PFSK-1 (cell line): ENCODE data around the gene RNF19B.

Source experiments
- FOXP2 ChIP-seq: optimal IDR thresholded peaks from 2 replicates; pipeline ENCODE3; 2011; ENCODE audit warnings: borderline replicate concordance, control low read depth, inconsistent platforms; ENCODE audit not compliant: insufficient read depth; ENCODE audit errors: extremely low read length, extremely low read depth
- POLR2AphosphoS5 ChIP-seq: IDR thresholded peaks from 2 replicates; pipeline ENCODE4 v1.6.1; 2012; ENCODE audit warnings: low read depth, mild to moderate bottlenecking, control low read depth, low read length, moderate library complexity
- SIN3A ChIP-seq: IDR thresholded peaks from 2 replicates; pipeline ENCODE4 v1.6.1; 2012; ENCODE audit warnings: mild to moderate bottlenecking, low read length, moderate library complexity, borderline replicate concordance; ENCODE audit not compliant: insufficient read depth
- TAF1 ChIP-seq: IDR thresholded peaks from 2 replicates; pipeline ENCODE4 v1.6.1; 2012; ENCODE audit warnings: low read length, control low read depth, borderline replicate concordance; ENCODE audit not compliant: insufficient read depth
- TF ChIP-seq, protein P1 (sequence below), 2 experiments: IDR thresholded peaks; 2 replicates each; pipeline versions ENCODE4 v1.6.1 to v1.8.0; 2011 to 2012; ENCODE audit warnings: low read depth in 2 of 2, low read length in 2 of 2, control low read depth in 1 of 2, inconsistent platforms in 1 of 2, mild to moderate bottlenecking in 1 of 2, moderate library complexity in 1 of 2; ENCODE audit not compliant: insufficient read depth in 1 of 2

GRCh38 chr1:33013791-33014190 is 49.2 kb upstream of the RNF19B start:
- TF ChIP-seq, protein P1, sequence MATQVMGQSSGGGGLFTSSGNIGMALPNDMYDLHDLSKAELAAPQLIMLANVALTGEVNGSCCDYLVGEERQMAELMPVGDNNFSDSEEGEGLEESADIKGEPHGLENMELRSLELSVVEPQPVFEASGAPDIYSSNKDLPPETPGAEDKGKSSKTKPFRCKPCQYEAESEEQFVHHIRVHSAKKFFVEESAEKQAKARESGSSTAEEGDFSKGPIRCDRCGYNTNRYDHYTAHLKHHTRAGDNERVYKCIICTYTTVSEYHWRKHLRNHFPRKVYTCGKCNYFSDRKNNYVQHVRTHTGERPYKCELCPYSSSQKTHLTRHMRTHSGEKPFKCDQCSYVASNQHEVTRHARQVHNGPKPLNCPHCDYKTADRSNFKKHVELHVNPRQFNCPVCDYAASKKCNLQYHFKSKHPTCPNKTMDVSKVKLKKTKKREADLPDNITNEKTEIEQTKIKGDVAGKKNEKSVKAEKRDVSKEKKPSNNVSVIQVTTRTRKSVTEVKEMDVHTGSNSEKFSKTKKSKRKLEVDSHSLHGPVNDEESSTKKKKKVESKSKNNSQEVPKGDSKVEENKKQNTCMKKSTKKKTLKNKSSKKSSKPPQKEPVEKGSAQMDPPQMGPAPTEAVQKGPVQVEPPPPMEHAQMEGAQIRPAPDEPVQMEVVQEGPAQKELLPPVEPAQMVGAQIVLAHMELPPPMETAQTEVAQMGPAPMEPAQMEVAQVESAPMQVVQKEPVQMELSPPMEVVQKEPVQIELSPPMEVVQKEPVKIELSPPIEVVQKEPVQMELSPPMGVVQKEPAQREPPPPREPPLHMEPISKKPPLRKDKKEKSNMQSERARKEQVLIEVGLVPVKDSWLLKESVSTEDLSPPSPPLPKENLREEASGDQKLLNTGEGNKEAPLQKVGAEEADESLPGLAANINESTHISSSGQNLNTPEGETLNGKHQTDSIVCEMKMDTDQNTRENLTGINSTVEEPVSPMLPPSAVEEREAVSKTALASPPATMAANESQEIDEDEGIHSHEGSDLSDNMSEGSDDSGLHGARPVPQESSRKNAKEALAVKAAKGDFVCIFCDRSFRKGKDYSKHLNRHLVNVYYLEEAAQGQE (IDR thresholded peaks at IDR 0.05; ENCODE audit: insufficient read depth in 1 of 2, low read depth in 2 of 2, low read length in 2 of 2), result no peak
- TF ChIP-seq POLR2AphosphoS5 (no peak), TAF1 (no peak), SIN3A (no peak), FOXP2 (no peak)
